OCI-LY1 (cell line): ENCODE measurements around the gene ENPEP.

ENCODE experiments used
- H2AFZ ChIP-seq: fragments of 200-600 bp; sonication (generic), shearing (Covaris generic); 2 replicates; pipeline ENCODE4 v1.6.0; 2014; ENCODE audit warnings: antibody characterized with exemption, mild to moderate bottlenecking, low read length
- H3F3A ChIP-seq: fragments of 200-600 bp; sonication (generic), shearing (Covaris generic); 2 replicates; pipeline ENCODE4 v1.6.0; 2014; ENCODE audit warnings: mild to moderate bottlenecking, antibody characterized with exemption, low read length, moderate library complexity; ENCODE audit not compliant: insufficient read depth
- H3K27ac ChIP-seq: fragments of 200-600 bp; sonication (generic); 2 replicates; pipeline ENCODE4 v1.5.1; 2014; ENCODE audit warnings: low read length, mixed run types, mild to moderate bottlenecking, low read depth; ENCODE audit not compliant: poor library complexity, severe bottlenecking
- H3K27me3 ChIP-seq: fragments of 200-600 bp; sonication (generic); 2 replicates; pipeline ENCODE4 v1.6.0; 2014; ENCODE audit warnings: antibody characterized with exemption, mild to moderate bottlenecking, low read length, moderate library complexity; ENCODE audit not compliant: insufficient read depth
- H3K36me3 ChIP-seq: fragments of 200-600 bp; sonication (generic); 2 replicates; pipeline ENCODE4 v1.6.1; 2014; ENCODE audit warnings: mild to moderate bottlenecking, antibody characterized with exemption, low read length, moderate library complexity, mixed read lengths; ENCODE audit not compliant: insufficient read depth
- H3K4me1 ChIP-seq: fragments of 200-600 bp; sonication (generic); 2 replicates; pipeline ENCODE4 v1.5.1; 2014; ENCODE audit warnings: mild to moderate bottlenecking, low read length, moderate library complexity; ENCODE audit not compliant: insufficient read depth, severe bottlenecking
- H3K4me2 ChIP-seq: fragments of 200-600 bp; sonication (generic), shearing (Covaris generic); 2 replicates; pipeline ENCODE4 v1.6.1; 2014; ENCODE audit warnings: low read length
- H3K4me3 ChIP-seq: fragments of 200-600 bp; sonication (generic); 2 replicates; pipeline ENCODE4 v1.5.1; 2014; ENCODE audit warnings: low read length, low read depth, mild to moderate bottlenecking, mixed read lengths; ENCODE audit not compliant: poor library complexity, severe bottlenecking
- H3K79me2 ChIP-seq: fragments of 200-600 bp; shearing (Covaris generic); 2 replicates; pipeline ENCODE4 v1.6.1; 2016; ENCODE audit warnings: mixed run types, low read length, mixed read lengths; ENCODE audit not compliant: insufficient read depth
- H3K9ac ChIP-seq: fragments of 200-600 bp; sonication (generic), shearing (Covaris generic); 2 replicates; pipeline ENCODE4 v1.6.1; 2014; ENCODE audit warnings: mild to moderate bottlenecking, low read length, mixed read lengths
- H3K9me2 ChIP-seq: fragments of 200-600 bp; sonication (generic), shearing (Covaris generic); 2 replicates; pipeline ENCODE4 v1.6.1; 2014; ENCODE audit warnings: low read depth, mild to moderate bottlenecking, low read length, mixed read lengths
- H3K9me3 ChIP-seq: fragments of 200-600 bp; shearing (Covaris generic); 2 replicates; pipeline ENCODE4 v1.6.1; 2014; ENCODE audit warnings: low read length, mixed read lengths
- H4K20me1 ChIP-seq: fragments of 200-600 bp; sonication (generic), shearing (Covaris generic); 2 replicates; pipeline ENCODE4 v1.6.0; 2016; ENCODE audit warnings: mild to moderate bottlenecking, low read length; ENCODE audit not compliant: insufficient read depth
- EZH2 ChIP-seq: fragments of 200-600 bp; sonication (generic), shearing (Covaris generic); IDR thresholded peaks from 2 replicates; pipeline ENCODE4 v1.8.0; 2017; ENCODE audit warnings: borderline replicate concordance, mixed run types, mild to moderate bottlenecking, antibody characterized with exemption, low read length, moderate library complexity, mixed read lengths
- TF ChIP-seq, protein P1 (sequence below): fragments of 200-600 bp; sonication (generic), shearing (Covaris generic); IDR thresholded peaks from 2 replicates; pipeline ENCODE4 v1.5.1; 2017; ENCODE audit warnings: mild to moderate bottlenecking, antibody characterized with exemption, low read length, moderate library complexity, mixed read lengths

Gene ENPEP

DNA sequence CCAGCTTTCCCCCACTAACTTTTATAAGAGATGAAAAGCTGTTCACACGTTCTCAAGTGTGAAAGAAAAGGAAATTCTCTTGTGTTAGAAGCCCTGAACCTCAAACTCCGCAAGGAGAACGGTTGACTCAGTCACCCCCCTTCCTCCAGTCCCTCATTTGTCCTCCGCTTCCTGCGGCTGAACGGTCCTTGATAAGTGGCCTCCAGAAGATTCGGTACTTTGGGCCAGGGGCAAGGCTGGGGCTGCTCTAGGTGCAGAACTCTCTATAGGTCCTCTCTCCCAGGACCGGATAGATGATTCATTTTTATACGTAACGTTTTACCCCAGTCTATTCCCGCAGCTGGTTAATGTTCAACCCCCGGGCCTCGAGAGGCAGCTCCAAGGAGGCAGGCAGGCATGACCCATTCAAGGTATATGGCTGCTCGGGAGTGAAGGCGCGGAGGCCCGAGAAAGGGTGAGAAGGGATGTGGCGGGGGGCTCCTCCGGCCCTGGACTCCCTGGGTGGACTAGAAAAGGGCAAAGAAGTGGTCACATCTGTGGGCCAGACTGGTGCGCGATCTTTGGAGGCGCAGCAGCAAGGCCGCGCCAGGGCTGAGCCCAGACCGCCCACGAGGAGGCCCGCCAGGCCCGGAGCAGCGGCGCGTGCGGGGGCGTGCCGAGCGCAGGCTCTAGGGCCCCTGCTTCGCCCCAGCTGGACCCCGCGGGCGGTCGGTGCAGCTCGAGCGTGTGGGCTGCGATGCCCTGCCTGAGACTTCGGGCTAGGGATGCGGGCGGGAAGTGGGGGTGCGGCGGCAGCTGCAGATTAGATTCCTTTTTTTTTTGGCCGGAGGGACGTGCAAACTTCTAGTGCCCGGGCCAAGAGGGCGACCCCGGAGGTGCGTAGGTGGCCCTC is 135.2 kb downstream of the ENPEP start:
- Histone ChIP-seq H2AFZ (no peak overlapping the region), H4K20me1 (no peaks in the 10 kb centered on the region), H3K27me3 (no peaks in the 10 kb centered on the region), H3F3A (no peaks in the 10 kb centered on the region), H3K4me3 (no peak overlapping the region), H3K9me2 (no peaks in the 10 kb centered on the region), H3K4me2 (no peak overlapping the region), H3K79me2 (no peaks in the 10 kb centered on the region), H3K9me3 (no peaks in the 10 kb centered on the region), H3K9ac (no peak overlapping the region), H3K4me1 (no peaks in the 10 kb centered on the region), H3K36me3 (no peaks in the 10 kb centered on the region), H3K27ac (no peak overlapping the region)
- TF ChIP-seq, protein P1, sequence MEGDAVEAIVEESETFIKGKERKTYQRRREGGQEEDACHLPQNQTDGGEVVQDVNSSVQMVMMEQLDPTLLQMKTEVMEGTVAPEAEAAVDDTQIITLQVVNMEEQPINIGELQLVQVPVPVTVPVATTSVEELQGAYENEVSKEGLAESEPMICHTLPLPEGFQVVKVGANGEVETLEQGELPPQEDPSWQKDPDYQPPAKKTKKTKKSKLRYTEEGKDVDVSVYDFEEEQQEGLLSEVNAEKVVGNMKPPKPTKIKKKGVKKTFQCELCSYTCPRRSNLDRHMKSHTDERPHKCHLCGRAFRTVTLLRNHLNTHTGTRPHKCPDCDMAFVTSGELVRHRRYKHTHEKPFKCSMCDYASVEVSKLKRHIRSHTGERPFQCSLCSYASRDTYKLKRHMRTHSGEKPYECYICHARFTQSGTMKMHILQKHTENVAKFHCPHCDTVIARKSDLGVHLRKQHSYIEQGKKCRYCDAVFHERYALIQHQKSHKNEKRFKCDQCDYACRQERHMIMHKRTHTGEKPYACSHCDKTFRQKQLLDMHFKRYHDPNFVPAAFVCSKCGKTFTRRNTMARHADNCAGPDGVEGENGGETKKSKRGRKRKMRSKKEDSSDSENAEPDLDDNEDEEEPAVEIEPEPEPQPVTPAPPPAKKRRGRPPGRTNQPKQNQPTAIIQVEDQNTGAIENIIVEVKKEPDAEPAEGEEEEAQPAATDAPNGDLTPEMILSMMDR: no peak
- TF ChIP-seq EZH2: no peak

DNA sequence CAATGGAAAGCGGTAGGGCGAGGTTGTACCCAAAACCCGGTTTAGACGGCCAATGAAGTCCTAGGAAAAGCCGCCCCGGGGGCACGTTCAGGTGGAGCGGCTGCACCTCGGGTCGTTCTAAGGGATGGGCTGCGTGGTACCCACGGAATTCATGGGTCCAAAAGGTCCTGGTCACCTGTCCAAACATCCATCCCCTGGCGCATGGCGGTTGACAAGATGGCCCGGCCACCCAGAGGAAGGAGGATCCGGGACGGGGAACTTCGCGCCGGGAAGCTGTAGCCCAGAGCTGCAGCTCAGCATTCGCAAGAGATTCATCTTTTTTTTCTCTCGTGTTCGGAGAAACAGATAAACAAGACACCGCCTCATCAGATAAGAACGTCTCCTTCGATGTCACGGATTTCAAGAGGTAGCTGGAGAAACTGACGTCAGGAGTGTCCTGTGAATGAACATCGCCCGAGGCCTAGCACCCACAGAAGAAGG is 136.1 kb downstream of the ENPEP start:
- H3F3A ChIP-seq: no peaks in the 10 kb centered on the region
- no peaks in the 10 kb centered on the region for H3K27me3 ChIP-seq
- H3K9me2 ChIP-seq: no peaks in the 10 kb centered on the region
- no peak overlapping the region for H3K4me2 ChIP-seq
- no peak overlapping the region for H3K27ac ChIP-seq
- no peak overlapping the region for H3K4me3 ChIP-seq
- no peaks in the 10 kb centered on the region for H3K36me3 ChIP-seq
- no peak overlapping the region for H2AFZ ChIP-seq
- no peaks in the 10 kb centered on the region for H3K9me3 ChIP-seq
- no peaks in the 10 kb centered on the region for H3K4me1 ChIP-seq
- no peak overlapping the region for H3K9ac ChIP-seq
- TF ChIP-seq EZH2: no peak
- TF ChIP-seq, protein P1: no peak
- H4K20me1 ChIP-seq: no peaks in the 10 kb centered on the region
- H3K79me2 ChIP-seq: no peaks in the 10 kb centered on the region

DNA sequence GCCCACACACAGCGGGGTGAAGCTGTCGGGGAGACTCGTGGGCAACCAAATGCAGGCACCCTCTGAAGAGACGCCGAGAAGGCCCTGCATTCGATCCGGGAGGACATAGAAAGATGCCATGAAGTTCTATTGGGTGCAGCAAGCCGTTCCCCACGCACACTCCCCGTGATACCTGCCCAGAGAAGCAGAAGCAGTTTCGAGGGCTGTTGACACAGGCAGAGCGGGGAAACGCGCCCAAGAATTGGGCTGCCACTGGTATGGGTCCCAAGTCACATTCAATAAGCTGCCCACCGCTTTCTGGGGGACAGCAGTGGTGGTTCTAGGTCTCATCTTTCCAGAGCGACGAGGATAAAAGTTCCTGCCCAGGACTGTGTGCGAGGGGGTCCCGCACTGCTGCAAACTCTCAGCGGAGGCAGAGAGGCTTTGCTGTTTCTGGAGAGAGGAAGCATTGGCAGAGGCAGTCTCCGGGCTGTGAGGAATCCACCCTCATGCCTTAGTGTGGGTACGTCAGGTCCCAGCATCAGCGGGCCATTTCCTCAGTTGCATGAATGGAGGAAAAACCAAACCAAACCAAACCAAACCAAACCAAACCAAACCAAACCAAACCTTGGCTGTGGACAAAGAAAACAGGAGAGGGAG is 136.8 kb downstream of the ENPEP start:
- no peak overlapping the region for H3K4me2 ChIP-seq
- H3K9me2 ChIP-seq: no peaks in the 10 kb centered on the region
- no peaks in the 10 kb centered on the region for H3K36me3 ChIP-seq
- H3K27me3 ChIP-seq: no peaks in the 10 kb centered on the region
- H3K4me3 ChIP-seq: no peak overlapping the region
- TF ChIP-seq, protein P1: no peak
- no peak for TF ChIP-seq EZH2
- H3K9me3 ChIP-seq: no peaks in the 10 kb centered on the region
- H4K20me1 ChIP-seq: no peaks in the 10 kb centered on the region
- no peak overlapping the region for H3K27ac ChIP-seq
- H3F3A ChIP-seq: no peaks in the 10 kb centered on the region
- no peak overlapping the region for H2AFZ ChIP-seq
- H3K9ac ChIP-seq: no peak overlapping the region
- no peaks in the 10 kb centered on the region for H3K4me1 ChIP-seq
- H3K79me2 ChIP-seq: no peaks in the 10 kb centered on the region
